Colonic mucosa (tissue), 4 donors: ENCODE results near the gene TIMP3. TPM values are rescaled to one million over a fixed set of nuclear protein-coding genes. Genes with fewer than 3 reads are reported as not detected.

Experiments used
- DNase-seq: peaks from one replicate; pipeline ENCODE4 v3.0.0-alpha.2; 2020
- H3K27ac ChIP-seq: fragments of 200-600 bp; one replicate; pipeline ENCODE4 v1.8.0; 2021
- H3K27me3 ChIP-seq: fragments of 200-600 bp; one replicate; pipeline ENCODE4 v1.8.0; 2021
- H3K36me3 ChIP-seq: fragments of 200-600 bp; one replicate; pipeline ENCODE4 v1.8.0; 2021
- H3K4me1 ChIP-seq: fragments of 200-600 bp; one replicate; pipeline ENCODE4 v1.8.0; 2021; ENCODE audit warnings: mild to moderate bottlenecking
- H3K4me3 ChIP-seq: fragments of 200-600 bp; one replicate; pipeline ENCODE4 v1.8.0; 2021
- H3K9ac ChIP-seq, 2 donors: one replicate each; pipeline ENCODE4 v1.7.0; 2013; ENCODE audit warnings: control low read depth in 2 of 2, low read depth in 2 of 2, low read length in 2 of 2
- H3K9me3 ChIP-seq: fragments of 200-600 bp; one replicate; pipeline ENCODE4 v1.8.0; 2021
- intact Hi-C: fragments of 100-400 bp; cut with DNase I; formaldehyde crosslinking; loops from one replicate; pipeline ENCODE4 v1.14.1; 2022
- total RNA-seq, 2 donors: library from RNA; stranded (reverse); fragmentation: NEBNext Ultra II Directional in 1 of 2; extraction: Animal tissue kit (Norgen Biotek cat#: 25700) in 1 of 2; gene quantifications; one replicate each; pipeline ENCODE4 v1.2.1, GENCODE V29; 2021
- TF ChIP-seq, protein P1 (sequence below): fragments of 200-600 bp; IDR thresholded peaks from one replicate; pipeline ENCODE4 v1.8.0; 2022; ENCODE audit warnings: antibody characterized with exemption, mild to moderate bottlenecking
- donor health status: healthy.
- donor health status: DM: no; HTN: no; CAD: no.
- donor health status: DM: no; HTN: no; CAD: no.

Gene TIMP3
- total RNA-seq, 2 donors from 2014 or later: 13.3 to 33.6 TPM

DNA sequence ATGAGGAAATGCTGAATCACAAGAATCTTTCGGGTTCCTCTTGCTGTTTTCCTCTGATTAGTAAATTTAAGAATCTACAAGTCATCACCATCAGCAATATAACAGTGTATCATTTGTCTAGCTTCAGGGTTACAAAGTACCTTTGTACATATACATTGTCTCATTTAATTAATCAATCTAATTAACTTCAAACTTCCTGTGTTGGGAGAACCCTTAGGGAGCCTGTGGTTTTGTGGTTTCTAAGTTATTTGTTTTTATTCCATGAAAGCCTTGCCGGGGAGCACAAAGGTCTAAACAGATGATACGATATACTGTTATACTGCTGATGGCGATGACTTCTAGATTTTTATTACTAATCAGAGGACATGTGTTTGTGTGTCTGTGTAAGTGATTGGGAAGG lies 41.0 kb downstream of the TIMP3 start:
- Histone ChIP-seq H3K27ac (no peak overlapping the region), H3K4me3 (no peak overlapping the region), H3K4me1 (no peaks in the 10 kb centered on the region), H3K9me3 (no peaks in the 10 kb centered on the region), H3K27me3 (no peaks in the 10 kb centered on the region), H3K9ac (no peak overlapping the region), H3K36me3 (no peaks in the 10 kb centered on the region)
- intact Hi-C loops: no loop called here
- TF ChIP-seq, protein P1, sequence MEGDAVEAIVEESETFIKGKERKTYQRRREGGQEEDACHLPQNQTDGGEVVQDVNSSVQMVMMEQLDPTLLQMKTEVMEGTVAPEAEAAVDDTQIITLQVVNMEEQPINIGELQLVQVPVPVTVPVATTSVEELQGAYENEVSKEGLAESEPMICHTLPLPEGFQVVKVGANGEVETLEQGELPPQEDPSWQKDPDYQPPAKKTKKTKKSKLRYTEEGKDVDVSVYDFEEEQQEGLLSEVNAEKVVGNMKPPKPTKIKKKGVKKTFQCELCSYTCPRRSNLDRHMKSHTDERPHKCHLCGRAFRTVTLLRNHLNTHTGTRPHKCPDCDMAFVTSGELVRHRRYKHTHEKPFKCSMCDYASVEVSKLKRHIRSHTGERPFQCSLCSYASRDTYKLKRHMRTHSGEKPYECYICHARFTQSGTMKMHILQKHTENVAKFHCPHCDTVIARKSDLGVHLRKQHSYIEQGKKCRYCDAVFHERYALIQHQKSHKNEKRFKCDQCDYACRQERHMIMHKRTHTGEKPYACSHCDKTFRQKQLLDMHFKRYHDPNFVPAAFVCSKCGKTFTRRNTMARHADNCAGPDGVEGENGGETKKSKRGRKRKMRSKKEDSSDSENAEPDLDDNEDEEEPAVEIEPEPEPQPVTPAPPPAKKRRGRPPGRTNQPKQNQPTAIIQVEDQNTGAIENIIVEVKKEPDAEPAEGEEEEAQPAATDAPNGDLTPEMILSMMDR: no peak
- DNase-seq: no peak

DNA sequence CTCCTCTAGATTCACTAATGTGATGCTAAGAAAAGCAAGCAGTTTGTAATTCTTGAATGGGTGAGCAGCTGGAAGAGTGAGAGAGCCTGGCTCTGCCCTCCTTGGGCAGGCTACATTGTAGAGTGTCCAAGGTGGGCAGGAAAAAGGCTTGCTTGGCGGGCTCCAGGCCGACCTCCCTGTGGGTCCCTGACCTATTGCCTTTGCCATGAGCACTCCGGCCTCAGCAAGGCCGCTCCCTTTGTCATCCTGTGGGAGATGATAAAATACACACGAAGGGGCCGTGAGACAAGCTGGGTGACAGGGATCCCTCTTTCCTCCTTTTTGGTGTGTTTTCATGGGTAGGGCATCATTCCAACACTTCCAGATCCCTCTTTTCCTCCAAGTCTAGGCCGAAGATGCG lies 41.8 kb downstream of the TIMP3 start:
- no peaks in the 10 kb centered on the region for H3K36me3 ChIP-seq
- DNase-seq: no peak
- TF ChIP-seq, protein P1: no peak
- no peaks in the 10 kb centered on the region for H3K9me3 ChIP-seq
- intact Hi-C loops: no loop called here
- no peaks in the 10 kb centered on the region for H3K4me1 ChIP-seq
- H3K4me3 ChIP-seq: no peak overlapping the region
- no peak overlapping the region for H3K27ac ChIP-seq
- H3K9ac ChIP-seq: no peak overlapping the region
- H3K27me3 ChIP-seq: no peaks in the 10 kb centered on the region

DNA sequence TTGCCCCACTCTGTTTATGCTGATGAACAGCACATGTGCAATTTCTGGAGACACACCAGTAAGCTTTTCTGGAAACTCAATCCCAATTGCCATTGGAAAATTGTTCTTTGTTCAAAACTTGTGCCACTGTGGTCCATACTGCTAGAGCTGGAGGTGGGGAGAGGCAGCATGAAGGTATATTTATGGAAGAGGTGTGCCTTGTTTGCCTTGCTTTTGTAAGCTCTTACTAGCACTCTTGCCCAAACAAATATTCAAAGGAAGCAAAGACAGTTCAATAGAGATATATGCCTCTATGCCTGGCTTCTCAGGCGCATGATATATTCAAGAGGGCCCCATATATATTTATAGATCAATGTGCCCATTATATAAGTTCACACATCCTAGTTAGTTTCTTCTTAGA lies 42.7 kb downstream of the TIMP3 start:
- no peaks in the 10 kb centered on the region for H3K4me1 ChIP-seq
- intact Hi-C loops: no loop called here
- no peaks in the 10 kb centered on the region for H3K9me3 ChIP-seq
- TF ChIP-seq, protein P1: no peak
- H3K36me3 ChIP-seq: no peaks in the 10 kb centered on the region
- no peaks in the 10 kb centered on the region for H3K27me3 ChIP-seq
- no peak overlapping the region for H3K27ac ChIP-seq
- H3K4me3 ChIP-seq: no peak overlapping the region
- H3K9ac ChIP-seq: no peak overlapping the region
- no peak for DNase-seq

DNA sequence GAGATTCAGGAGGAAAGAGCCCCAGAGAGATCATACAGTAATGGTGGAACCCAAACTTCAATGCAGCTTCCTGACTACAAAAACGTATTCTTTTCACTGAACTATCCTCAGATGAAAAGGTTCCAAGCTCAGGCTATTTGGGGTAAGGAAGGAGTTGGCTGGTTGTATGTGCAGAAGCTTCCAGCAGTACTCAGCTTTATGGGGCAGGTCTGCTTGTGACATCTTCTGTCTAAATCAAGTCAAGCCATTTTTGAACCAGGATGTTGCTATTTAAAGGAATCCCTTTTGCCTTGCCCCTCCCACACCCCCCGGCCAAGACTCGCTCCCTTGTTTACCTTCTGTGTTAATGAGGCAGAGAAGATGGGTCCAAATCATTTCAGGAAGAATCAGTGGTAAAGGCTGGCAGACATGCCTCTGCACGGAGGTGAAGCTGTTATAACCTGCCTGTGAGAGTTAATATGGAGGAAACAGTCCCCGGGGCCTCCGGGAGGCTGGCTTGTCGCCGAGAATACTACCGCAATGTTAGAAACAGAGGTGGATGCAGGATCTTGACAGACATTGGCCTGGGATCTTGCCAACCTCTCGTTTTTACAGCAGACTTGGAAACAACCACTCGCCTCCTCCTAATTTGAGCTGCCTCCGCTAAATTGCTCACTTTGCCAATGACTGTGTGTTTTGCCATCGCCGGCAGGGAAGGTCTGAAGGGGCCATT lies 45.4 kb downstream of the TIMP3 start:
- H3K4me3 ChIP-seq: no peak overlapping the region
- H3K36me3 ChIP-seq: no peaks in the 10 kb centered on the region
- H3K9ac ChIP-seq: no peak overlapping the region
- intact Hi-C loops: no loop called here
- no peaks in the 10 kb centered on the region for H3K27me3 ChIP-seq
- no peaks in the 10 kb centered on the region for H3K4me1 ChIP-seq
- H3K27ac ChIP-seq: no peak overlapping the region
- no peaks in the 10 kb centered on the region for H3K9me3 ChIP-seq
- no peak for DNase-seq
- TF ChIP-seq, protein P1: no peak

DNA sequence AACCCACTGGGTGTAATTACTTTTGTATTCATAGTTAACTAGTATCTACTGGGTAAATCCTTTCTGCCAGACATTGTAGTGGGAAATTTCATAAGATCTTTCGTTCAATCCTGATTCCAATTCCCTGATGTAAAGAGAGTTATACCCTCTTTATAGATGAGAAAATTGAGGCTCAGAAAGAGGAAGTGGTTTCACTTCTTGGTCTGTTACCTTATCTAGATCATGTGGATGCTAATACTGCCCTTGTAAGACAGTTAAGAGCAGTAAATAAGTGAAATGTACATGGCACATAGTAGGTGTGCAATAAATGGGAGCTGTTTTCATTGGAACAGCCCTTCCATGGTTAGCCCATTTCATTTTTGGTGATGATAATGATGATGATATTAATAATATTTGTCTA lies 46.7 kb downstream of the TIMP3 start:
- Histone ChIP-seq H3K4me3 (no peak overlapping the region), H3K27ac (no peak overlapping the region)
- intact Hi-C loops: no loop called here

More for the DNA sequence above, 46.7 kb downstream of the TIMP3 start:
- TF ChIP-seq, protein P1: no peak
- DNase-seq: no peak
- no peaks in the 10 kb centered on the region for H3K9me3 ChIP-seq
- H3K9ac ChIP-seq: no peak overlapping the region
- no peaks in the 10 kb centered on the region for H3K36me3 ChIP-seq
- H3K4me1 ChIP-seq: no peaks in the 10 kb centered on the region
- no peaks in the 10 kb centered on the region for H3K27me3 ChIP-seq
